ENCODE data around the gene VAMP2. TPM values are rescaled to one million over a fixed set of nuclear protein-coding genes. Genes with fewer than 3 reads are reported as not detected.

VAMP2 gene
- total RNA-seq, 4 donors from 2014 or later: 43.5 to 58.9 (median 49.3) TPM

- H3K4me3 ChIP-seq (ENCODE audit: low read depth, poor library complexity, severe bottlenecking): no peak overlapping the region
- intact Hi-C loops (cut with DNase I; ENCODE audit: low total_unique reads): no loop called here
- WGBS, 2 donors: 5 to 10% methylated on average over 12 of the region's 12 CpGs
- DNase-seq (ENCODE audit: low spot score in 2 of 2): peak; percentile 96
- TF ChIP-seq POLR2A (IDR thresholded peaks at IDR 0.05) (peak in 1 of 2 donors; percentile 8), CTCF (IDR thresholded peaks at IDR 0.05) (no peak)
Observed at GRCh38 chr17:8192070-8192815, 29.5 kb upstream of the VAMP2 start.

- no peak for DNase-seq (ENCODE audit: low spot score in 2 of 2)
- 35 to 42% methylated on average over 6 of the region's 6 CpGs for WGBS, 2 donors
- intact Hi-C loops (cut with DNase I; ENCODE audit: low total_unique reads): no loop called here
- no peak overlapping the region for H3K4me3 ChIP-seq (ENCODE audit: low read depth, poor library complexity, severe bottlenecking)
- TF ChIP-seq CTCF (IDR thresholded peaks at IDR 0.05): no peak
- no peak for TF ChIP-seq POLR2A (IDR thresholded peaks at IDR 0.05)
Observed at GRCh38 chr17:8190506-8190905, 27.8 kb upstream of the VAMP2 start.

GRCh38 chr17:8189711-8190477, 27.1 kb upstream of the VAMP2 start, which contains the start of gene BORCS6:
Gene BORCS6 (minus strand): TSS chr17:8190180. CDS start chr17:8190140, 40 bp downstream.
- DNase-seq (ENCODE audit: low spot score in 2 of 2): peak; percentile 98 to 99
- TF ChIP-seq POLR2A (IDR thresholded peaks at IDR 0.05): no peak
- no peak for TF ChIP-seq CTCF (IDR thresholded peaks at IDR 0.05)
- H3K4me3 ChIP-seq (ENCODE audit: low read depth, poor library complexity, severe bottlenecking): peak within 1 kb of the TSS; percentile 85
- 0 to 1% methylated on average over 24 to 28 of the region's 70 CpGs for WGBS, 2 donors
- intact Hi-C loops (cut with DNase I; ENCODE audit: low total_unique reads): no loop called here

GRCh38 chr17:8189041-8189710, 26.4 kb upstream of the VAMP2 start:
- DNase-seq (ENCODE audit: low spot score in 2 of 2): peak in 1 of 2 donors; percentile 92
- WGBS, 2 donors: 1 to 3% methylated on average over 33 to 52 of the region's 67 CpGs
- H3K4me3 ChIP-seq (ENCODE audit: low read depth, poor library complexity, severe bottlenecking): peak overlapping the region; percentile 85
- TF ChIP-seq POLR2A (IDR thresholded peaks at IDR 0.05): no peak
- TF ChIP-seq CTCF (IDR thresholded peaks at IDR 0.05): no peak
- intact Hi-C loops (cut with DNase I; ENCODE audit: low total_unique reads): no loop called here

GRCh38 chr17:8188263-8188839, 25.6 kb upstream of the VAMP2 start:
- intact Hi-C loops (cut with DNase I; ENCODE audit: low total_unique reads): no loop called here
- WGBS, 2 donors: 26 to 27% methylated on average over 10 to 12 of the region's 12 CpGs

More at GRCh38 chr17:8188263-8188839, 25.6 kb upstream of the VAMP2 start:
- peak; percentile 43 to 87 for DNase-seq (ENCODE audit: low spot score in 2 of 2)
- no peak for TF ChIP-seq POLR2A (IDR thresholded peaks at IDR 0.05)
- TF ChIP-seq CTCF (IDR thresholded peaks at IDR 0.05): no peak
- H3K4me3 ChIP-seq (ENCODE audit: low read depth, poor library complexity, severe bottlenecking): peak overlapping the region; percentile 7
